ENCODE results near the gene PCBP2.

PCBP2 gene

DNA sequence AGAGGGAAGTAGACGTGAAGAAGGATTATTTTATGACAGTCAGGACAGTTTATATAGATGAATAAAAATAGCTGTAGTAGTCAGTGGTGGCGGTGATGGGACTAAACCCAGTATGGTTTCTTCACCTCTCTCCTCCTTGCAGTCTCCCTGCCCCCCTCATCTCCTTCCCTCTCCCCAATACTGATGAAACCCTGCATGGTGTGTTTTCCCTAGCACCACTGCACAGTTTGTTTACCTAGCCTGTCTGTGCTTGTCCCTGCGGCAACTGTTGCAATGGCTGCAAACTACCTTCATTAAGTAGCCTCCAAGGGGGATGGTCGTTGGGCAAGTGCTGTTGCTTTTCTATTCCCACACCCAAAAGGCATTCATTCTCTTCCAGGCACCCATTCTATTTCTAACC is 14.7 kb downstream of the PCBP2 start:
- Mint-ChIP-seq H3K4me3 (no peak overlapping the region), H3K4me1 (peaks cover 21% of the 10 kb centered on the region), H3K36me3 (ENCODE audit: low read depth) (peaks cover 84% of the 10 kb centered on the region), H3K27me3 (ENCODE audit: low read depth) (no peaks in the 10 kb centered on the region), H3K9me3 (no peaks in the 10 kb centered on the region), H3K27ac (peak overlapping the region in 1 of 3 experiments; percentile 27)
- TF ChIP-seq, protein P1, sequence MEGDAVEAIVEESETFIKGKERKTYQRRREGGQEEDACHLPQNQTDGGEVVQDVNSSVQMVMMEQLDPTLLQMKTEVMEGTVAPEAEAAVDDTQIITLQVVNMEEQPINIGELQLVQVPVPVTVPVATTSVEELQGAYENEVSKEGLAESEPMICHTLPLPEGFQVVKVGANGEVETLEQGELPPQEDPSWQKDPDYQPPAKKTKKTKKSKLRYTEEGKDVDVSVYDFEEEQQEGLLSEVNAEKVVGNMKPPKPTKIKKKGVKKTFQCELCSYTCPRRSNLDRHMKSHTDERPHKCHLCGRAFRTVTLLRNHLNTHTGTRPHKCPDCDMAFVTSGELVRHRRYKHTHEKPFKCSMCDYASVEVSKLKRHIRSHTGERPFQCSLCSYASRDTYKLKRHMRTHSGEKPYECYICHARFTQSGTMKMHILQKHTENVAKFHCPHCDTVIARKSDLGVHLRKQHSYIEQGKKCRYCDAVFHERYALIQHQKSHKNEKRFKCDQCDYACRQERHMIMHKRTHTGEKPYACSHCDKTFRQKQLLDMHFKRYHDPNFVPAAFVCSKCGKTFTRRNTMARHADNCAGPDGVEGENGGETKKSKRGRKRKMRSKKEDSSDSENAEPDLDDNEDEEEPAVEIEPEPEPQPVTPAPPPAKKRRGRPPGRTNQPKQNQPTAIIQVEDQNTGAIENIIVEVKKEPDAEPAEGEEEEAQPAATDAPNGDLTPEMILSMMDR (IDR thresholded peaks at IDR 0.05; ENCODE audit: unreplicated experiment in 3 of 3): no peak

DNA sequence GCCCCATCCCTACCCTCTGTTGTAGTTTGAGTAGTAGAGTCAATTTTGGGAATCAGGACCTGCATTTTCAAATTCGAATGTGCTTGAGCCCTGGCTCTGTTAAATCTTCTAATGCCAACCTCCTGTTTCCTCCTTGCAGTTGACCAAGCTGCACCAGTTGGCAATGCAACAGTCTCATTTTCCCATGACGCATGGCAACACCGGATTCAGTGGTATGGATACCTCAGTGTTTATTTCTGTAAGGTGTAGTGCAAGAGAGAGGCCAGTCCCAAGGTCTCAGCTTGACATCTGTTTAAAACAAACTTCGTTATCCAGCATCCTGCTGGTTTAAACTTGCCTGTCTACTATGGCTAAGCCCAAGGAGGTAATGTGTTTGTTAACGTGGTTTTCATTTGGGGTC is 15.2 kb downstream of the PCBP2 start:
- TF ChIP-seq, protein P1 (IDR thresholded peaks at IDR 0.05; ENCODE audit: unreplicated experiment in 3 of 3): no peak
- Mint-ChIP-seq H3K4me3 (no peak overlapping the region), H3K36me3 (ENCODE audit: low read depth) (peaks cover 84% of the 10 kb centered on the region), H3K9me3 (no peaks in the 10 kb centered on the region), H3K4me1 (peaks cover 23% of the 10 kb centered on the region), H3K27ac (no peak overlapping the region), H3K27me3 (ENCODE audit: low read depth) (no peaks in the 10 kb centered on the region)

DNA sequence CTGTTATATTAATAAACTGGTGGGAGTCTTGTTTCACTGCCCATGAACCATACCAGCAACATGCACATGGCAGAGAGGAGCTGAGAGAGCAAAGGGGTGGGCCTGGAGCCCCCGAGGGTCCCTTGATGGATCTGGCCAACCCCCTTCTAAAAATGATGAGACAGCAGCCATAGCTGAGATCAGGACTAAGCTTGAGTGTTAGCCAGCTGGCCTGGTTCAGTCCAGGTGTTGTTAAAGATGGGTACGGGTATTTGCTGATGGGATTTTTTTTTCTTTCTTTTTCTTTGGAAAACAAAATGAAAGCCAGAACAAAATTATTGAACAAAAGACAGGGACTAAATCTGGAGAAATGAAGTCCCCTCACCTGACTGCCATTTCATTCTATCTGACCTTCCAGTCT is 16.0 kb downstream of the PCBP2 start:
- Mint-ChIP-seq H3K4me3 (no peak overlapping the region), H3K27ac (no peak overlapping the region), H3K36me3 (ENCODE audit: low read depth) (peaks cover 84% of the 10 kb centered on the region), H3K4me1 (peaks cover 24% of the 10 kb centered on the region), H3K9me3 (no peaks in the 10 kb centered on the region), H3K27me3 (ENCODE audit: low read depth) (no peaks in the 10 kb centered on the region)
- TF ChIP-seq, protein P1 (IDR thresholded peaks at IDR 0.05; ENCODE audit: unreplicated experiment in 3 of 3): no peak

DNA sequence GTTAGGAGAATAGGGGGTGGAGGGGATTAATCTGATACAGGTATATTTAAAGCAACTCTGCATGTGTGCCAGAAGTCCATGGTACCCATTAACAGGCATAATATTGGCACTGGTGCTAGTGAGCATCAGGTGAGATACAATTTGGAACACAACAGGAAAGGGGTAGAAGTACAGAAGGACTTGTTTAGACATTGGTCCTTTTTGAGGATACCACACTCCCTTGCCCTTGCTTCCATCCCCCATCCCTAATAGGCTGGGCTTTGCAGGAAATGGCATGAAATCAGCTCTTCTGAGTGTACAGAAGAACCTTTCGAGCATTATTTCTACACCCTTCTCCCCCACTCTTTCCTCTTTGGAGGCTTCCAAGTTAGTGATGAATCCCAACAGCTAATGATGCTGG is 16.4 kb downstream of the PCBP2 start:
- H3K9me3 Mint-ChIP-seq: no peaks in the 10 kb centered on the region
- H3K4me3 Mint-ChIP-seq: no peak overlapping the region
- TF ChIP-seq, protein P1 (IDR thresholded peaks at IDR 0.05; ENCODE audit: unreplicated experiment in 3 of 3): no peak
- H3K27me3 Mint-ChIP-seq (ENCODE audit: low read depth): no peaks in the 10 kb centered on the region
- H3K36me3 Mint-ChIP-seq (ENCODE audit: low read depth): peaks cover 80% of the 10 kb centered on the region
- H3K4me1 Mint-ChIP-seq: peaks cover 24% of the 10 kb centered on the region
- no peak overlapping the region for H3K27ac Mint-ChIP-seq

DNA sequence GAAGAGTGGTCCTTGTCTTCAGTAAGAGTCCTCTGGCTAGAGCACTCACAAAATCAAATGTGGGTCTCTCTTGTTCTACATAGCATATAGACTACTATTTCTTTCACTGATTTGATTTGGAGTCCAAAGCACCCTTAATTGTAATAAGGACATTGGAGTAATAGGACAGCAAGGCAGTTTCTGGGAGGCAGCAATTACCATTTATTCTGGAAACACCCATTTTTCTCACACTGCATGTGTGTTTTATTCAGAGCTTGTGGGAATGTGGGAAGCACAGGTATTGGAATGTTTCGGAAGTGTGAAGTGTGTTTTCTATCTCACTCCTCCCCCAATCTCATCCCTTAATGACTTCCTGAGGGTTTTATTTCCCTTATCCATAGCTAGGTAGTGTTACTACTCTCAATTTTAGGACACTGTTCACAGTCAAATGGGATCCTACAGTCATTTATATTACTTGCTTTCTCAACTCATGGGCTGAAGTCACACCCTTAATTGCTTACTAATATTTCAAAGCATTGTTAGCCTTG is 20.2 kb downstream of the PCBP2 start:
- peak overlapping the region in 2 of 3 experiments; percentile 16 to 56 for H3K27ac Mint-ChIP-seq
- no peaks in the 10 kb centered on the region for H3K9me3 Mint-ChIP-seq
- H3K4me1 Mint-ChIP-seq: peaks cover 42% of the 10 kb centered on the region
- H3K36me3 Mint-ChIP-seq (ENCODE audit: low read depth): peaks cover 82% of the 10 kb centered on the region
- TF ChIP-seq, protein P1 (IDR thresholded peaks at IDR 0.05; ENCODE audit: unreplicated experiment in 3 of 3): no peak
- no peaks in the 10 kb centered on the region for H3K27me3 Mint-ChIP-seq (ENCODE audit: low read depth)
- H3K4me3 Mint-ChIP-seq: no peak overlapping the region

DNA sequence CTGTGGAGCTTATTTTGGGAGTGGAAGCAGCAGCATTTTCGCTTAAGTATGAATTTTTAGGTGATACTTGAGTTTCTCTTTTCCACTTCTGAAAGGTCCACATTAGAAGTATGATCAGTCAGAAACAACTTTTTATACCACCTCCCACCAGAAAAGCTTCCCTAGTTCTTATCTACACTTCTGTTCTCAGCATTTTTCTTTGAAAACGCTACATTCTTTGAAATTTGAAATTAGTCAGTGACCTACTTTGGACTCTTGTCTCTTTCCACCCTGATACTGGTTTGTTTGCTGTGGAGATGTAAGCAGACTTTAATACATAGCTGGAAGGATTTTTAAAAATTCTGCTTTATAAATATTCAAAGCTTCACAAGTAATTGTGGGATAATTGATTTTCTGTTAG is 22.2 kb downstream of the PCBP2 start:
- peaks cover 72% of the 10 kb centered on the region for H3K36me3 Mint-ChIP-seq (ENCODE audit: low read depth)
- TF ChIP-seq, protein P1 (IDR thresholded peaks at IDR 0.05; ENCODE audit: unreplicated experiment in 3 of 3): no peak
- no peaks in the 10 kb centered on the region for H3K9me3 Mint-ChIP-seq
- peaks cover 42% of the 10 kb centered on the region for H3K4me1 Mint-ChIP-seq
- peak overlapping the region; percentile 84 to 87 (median 85) for H3K27ac Mint-ChIP-seq
- H3K4me3 Mint-ChIP-seq: no peak overlapping the region
- H3K27me3 Mint-ChIP-seq (ENCODE audit: low read depth): no peaks in the 10 kb centered on the region

All from nephron (organoid).